ENCODE data around the gene GBA2. TPM values are rescaled to one million over a fixed set of nuclear protein-coding genes. Genes with fewer than 3 reads are reported as not detected.

GBA2 gene
- total RNA-seq, 1 experiment from 2014 or later: 39.2 TPM

GRCh38 chr9:35695943-35696401, 53.1 kb downstream of the GBA2 start:
- DNase-seq (ENCODE audit: low read depth): no peak

- no peak for DNase-seq (ENCODE audit: low read depth)
These were observed 57.2 kb downstream of the GBA2 start for GRCh38 chr9:35691757-35692301.

GRCh38 chr9:35691334-35691650, 57.7 kb downstream of the GBA2 start:
- no peak for DNase-seq (ENCODE audit: low read depth)

GRCh38 chr9:35690614-35691333, 58.3 kb downstream of the GBA2 start:
- DNase-seq (ENCODE audit: low read depth): peak; percentile 61

- no peak for DNase-seq (ENCODE audit: low read depth)
These were observed 58.8 kb downstream of the GBA2 start for GRCh38 chr9:35690294-35690613.

DNA sequence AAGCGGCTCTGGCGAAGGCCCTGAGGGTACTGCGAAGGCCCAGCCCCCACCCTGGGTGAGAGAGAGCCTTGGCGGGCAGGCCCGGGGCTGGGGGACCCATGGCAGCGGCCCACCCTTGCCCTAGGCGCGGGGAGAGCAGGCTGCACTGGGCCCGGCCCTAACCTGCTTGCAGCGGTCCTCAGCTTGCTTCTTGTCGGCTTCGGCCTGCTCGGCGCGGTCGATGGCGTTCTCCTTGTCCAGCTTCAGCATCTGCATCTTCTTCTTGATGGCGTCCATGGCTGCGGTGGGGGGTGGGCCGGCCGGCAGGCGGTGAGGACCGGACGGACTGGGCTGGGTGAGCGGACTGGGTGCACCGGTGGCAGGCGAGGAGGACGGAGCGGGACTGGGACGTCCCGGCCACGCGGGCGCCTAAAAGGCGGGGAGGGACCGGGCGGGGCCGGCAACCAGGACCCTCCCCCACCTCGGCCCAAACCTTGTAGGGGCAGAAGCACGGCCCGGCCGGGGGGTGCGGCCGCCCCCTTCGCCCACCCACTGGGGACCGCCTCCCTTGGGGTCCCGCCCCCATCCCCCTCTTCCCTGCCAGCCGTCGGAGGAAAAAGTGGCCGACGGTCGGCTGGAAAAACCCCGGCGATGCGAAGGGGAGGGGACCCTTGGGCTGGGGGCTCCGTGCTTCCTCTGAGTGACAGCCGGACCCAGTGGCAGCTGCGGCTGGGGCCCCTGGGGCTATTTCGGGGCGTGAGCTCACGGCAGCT, 59.3 kb downstream of the GBA2 start, which contains the start of gene TPM2:
TSS of gene TPM2 (minus strand) at position 384 of the 752 bp plus-strand sequence. CDS start at position 276, 108 bp downstream.
- peak; percentile 88 for DNase-seq (ENCODE audit: low read depth)

DNA sequence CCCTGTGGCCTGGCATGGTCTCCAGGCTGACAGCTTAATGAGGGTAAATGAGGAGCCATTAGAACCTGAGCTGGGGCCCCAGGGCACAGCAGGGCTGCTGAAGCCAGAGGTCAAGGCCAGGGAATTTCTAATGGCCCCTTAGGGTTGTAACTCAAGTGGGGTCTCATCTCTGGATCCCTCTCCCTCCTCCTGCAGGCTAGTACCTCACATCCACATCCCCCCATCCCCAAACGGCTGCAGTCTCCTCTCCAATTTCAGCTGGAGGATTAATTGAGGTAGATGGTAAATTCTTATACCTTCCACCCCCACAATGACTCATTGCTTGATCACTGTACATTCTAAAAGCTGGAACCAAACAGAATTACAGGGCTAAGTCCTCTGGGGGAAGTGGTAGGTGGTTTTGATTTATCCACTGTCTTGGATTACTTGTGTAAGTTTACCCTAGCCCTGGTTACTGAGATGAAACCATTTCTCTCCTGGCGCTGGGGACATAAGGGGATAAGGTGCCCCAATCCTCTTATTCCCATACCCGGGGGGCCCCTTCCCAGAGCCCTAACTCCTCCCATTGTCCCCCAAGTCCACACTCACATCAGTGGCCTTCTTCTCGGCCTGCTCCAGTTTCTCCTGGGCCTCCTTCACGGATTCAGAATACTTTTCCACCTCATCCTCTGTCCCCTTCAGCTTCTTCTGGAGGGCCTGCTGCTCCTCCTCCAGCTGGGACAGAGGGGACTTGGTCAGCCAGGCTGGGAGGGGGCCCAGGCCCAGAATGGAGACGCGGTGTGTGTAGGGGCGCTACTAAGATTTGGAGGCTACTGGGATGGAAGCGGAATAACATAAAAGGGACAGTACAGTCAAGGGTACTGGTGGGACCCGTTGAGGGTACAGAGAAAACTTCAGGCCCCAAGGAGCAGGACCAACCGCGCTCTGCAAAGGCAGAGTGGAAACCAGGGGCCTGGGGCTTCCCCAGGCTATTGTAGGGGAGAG, 60.2 kb downstream of the GBA2 start:
- peak; percentile 83 for DNase-seq (ENCODE audit: low read depth)

- DNase-seq (ENCODE audit: low read depth): no peak
These were observed 61.0 kb downstream of the GBA2 start for GRCh38 chr9:35687972-35688557.

GRCh38 chr9:35687306-35687705, 61.7 kb downstream of the GBA2 start:
- no peak for DNase-seq (ENCODE audit: low read depth)

Small RNA genes within 50 kb of the gene (small RNA-seq; reads per million reads assigned to genes)
- not detected for gene MIR6853

Other genes with a start within 250 kb of the GBA2 start
- 5.4 and 9.2 TPM in 2 replicates for gene TESK1, start 144.0 kb downstream of the GBA2 start, total RNA-seq (2014; rRNA removed; shearing (Covaris generic))
- 0.27 TPM in 1 of 2 replicates, not detected in the other for gene CD72, start 130.8 kb downstream of the GBA2 start, total RNA-seq (2014; rRNA removed; shearing (Covaris generic))
- not detected in 2 replicates for gene SIT1, start 98.3 kb downstream of the GBA2 start, total RNA-seq (2014; rRNA removed; shearing (Covaris generic))
- gene RMRP, start 91.2 kb downstream of the GBA2 start, total RNA-seq (2014; rRNA removed; shearing (Covaris generic)): 6,816 and 22,210 TPM in 2 replicates
- gene CCDC107, start 90.9 kb downstream of the GBA2 start, total RNA-seq (2014; rRNA removed; shearing (Covaris generic)): 9.2 and 9.3 TPM in 2 replicates
- gene ARHGEF39, start 84.0 kb downstream of the GBA2 start, total RNA-seq (2014; rRNA removed; shearing (Covaris generic)): 5.3 and 8.9 TPM in 2 replicates
- gene CA9, start 75.3 kb downstream of the GBA2 start, total RNA-seq (2014; rRNA removed; shearing (Covaris generic)): 0.33 and 0.55 TPM in 2 replicates
- 405 and 411 TPM in 2 replicates for gene TPM2, start 59.3 kb downstream of the GBA2 start, total RNA-seq (2014; rRNA removed; shearing (Covaris generic))
- 165 and 198 TPM in 2 replicates for gene TLN1, start 17.0 kb downstream of the GBA2 start, total RNA-seq (2014; rRNA removed; shearing (Covaris generic))
- gene CREB3, start 16.6 kb downstream of the GBA2 start, total RNA-seq (2014; rRNA removed; shearing (Covaris generic)): 42.1 and 44.1 TPM in 2 replicates
- gene RGP1, start 59 bp upstream of the GBA2 start, total RNA-seq (2014; rRNA removed; shearing (Covaris generic)): 15.8 and 22.1 TPM in 2 replicates
- not detected in 2 replicates for gene MSMP, start 5.0 kb upstream of the GBA2 start, total RNA-seq (2014; rRNA removed; shearing (Covaris generic))
- 6.9 and 8.6 TPM in 2 replicates for gene NPR2, start 42.4 kb upstream of the GBA2 start, total RNA-seq (2014; rRNA removed; shearing (Covaris generic))
- 0.26 and 1.0 TPM in 2 replicates for gene SPAG8, start 63.0 kb upstream of the GBA2 start, total RNA-seq (2014; rRNA removed; shearing (Covaris generic))
- gene HINT2, start 65.8 kb upstream of the GBA2 start, total RNA-seq (2014; rRNA removed; shearing (Covaris generic)): 72.7 and 81.8 TPM in 2 replicates
- not detected in 2 replicates for gene FAM221B, start 79.5 kb upstream of the GBA2 start, total RNA-seq (2014; rRNA removed; shearing (Covaris generic))
- 0.20 and 0.95 TPM in 2 replicates for gene TMEM8B, start 80.0 kb upstream of the GBA2 start, total RNA-seq (2014; rRNA removed; shearing (Covaris generic))
- gene OR13J1, start 121.2 kb upstream of the GBA2 start, total RNA-seq (2014; rRNA removed; shearing (Covaris generic)): not detected in 2 replicates
- 2.4 and 3.2 TPM in 2 replicates for gene HRCT1, start 157.0 kb upstream of the GBA2 start, total RNA-seq (2014; rRNA removed; shearing (Covaris generic))
- 0.05 and 0.23 TPM in 2 replicates for gene SPAAR, start 160.3 kb upstream of the GBA2 start, total RNA-seq (2014; rRNA removed; shearing (Covaris generic))
- gene OR2S2, start 208.9 kb upstream of the GBA2 start, total RNA-seq (2014; rRNA removed; shearing (Covaris generic)): 0.32 TPM in 1 of 2 replicates, not detected in the other